DOHH2 (cell line): Measurements from ENCODE around the gene GPC4.

ENCODE experiments used
- H3F3A ChIP-seq: fragments of 200-600 bp; sonication (generic), shearing (Covaris generic); 2 replicates; pipeline ENCODE4 v1.6.0; 2016; ENCODE audit warnings: antibody characterized with exemption, mild to moderate bottlenecking; ENCODE audit not compliant: control insufficient read depth, insufficient read depth
- H3K27ac ChIP-seq: fragments of 200-600 bp; sonication (generic); 2 replicates; pipeline ENCODE4 v1.5.1; 2014; ENCODE audit warnings: low read depth, mild to moderate bottlenecking, low read length, moderate library complexity
- H3K27me3 ChIP-seq: fragments of 200-600 bp; sonication (generic); 2 replicates; pipeline ENCODE4 v1.6.1; 2014; ENCODE audit warnings: mild to moderate bottlenecking, low read length, mixed read lengths; ENCODE audit not compliant: control insufficient read depth
- H3K36me3 ChIP-seq: fragments of 200-600 bp; sonication (generic); 2 replicates; pipeline ENCODE4 v1.6.1; 2014; ENCODE audit warnings: mild to moderate bottlenecking, low read length, moderate library complexity, mixed read lengths; ENCODE audit not compliant: control insufficient read depth
- H3K4me1 ChIP-seq: fragments of 200-600 bp; sonication (generic); 2 replicates; pipeline ENCODE4 v1.6.1; 2014; ENCODE audit warnings: mild to moderate bottlenecking, low read length, mixed read lengths; ENCODE audit not compliant: control insufficient read depth
- H3K4me2 ChIP-seq: fragments of 200-600 bp; sonication (generic); 2 replicates; pipeline ENCODE4 v1.6.0; 2014; ENCODE audit warnings: mild to moderate bottlenecking, low read length, moderate library complexity
- H3K4me3 ChIP-seq: fragments of 200-600 bp; sonication (generic); 2 replicates; pipeline ENCODE4 v1.5.1; 2014; ENCODE audit warnings: mild to moderate bottlenecking, low read length, mixed read lengths
- H3K79me2 ChIP-seq: fragments of 200-600 bp; sonication (generic); 2 replicates; pipeline ENCODE4 v1.6.1; 2014; ENCODE audit warnings: mild to moderate bottlenecking, low read length, mixed read lengths; ENCODE audit not compliant: control insufficient read depth
- H3K9me2 ChIP-seq: fragments of 200-600 bp; sonication (generic); replicated peaks from 2 replicates; pipeline ENCODE4 v1.6.1; 2014; ENCODE audit warnings: mild to moderate bottlenecking, low read length, mixed read lengths; ENCODE audit not compliant: control insufficient read depth
- H3K9me3 ChIP-seq: fragments of 200-600 bp; sonication (generic); 2 replicates; pipeline ENCODE4 v1.6.1; 2014; ENCODE audit warnings: antibody characterized with exemption, low read length, mixed read lengths; ENCODE audit not compliant: control insufficient read depth, insufficient read depth
- H4K20me1 ChIP-seq: fragments of 200-600 bp; sonication (generic); 2 replicates; pipeline ENCODE4 v1.6.0; 2014; ENCODE audit warnings: low read depth, mild to moderate bottlenecking, antibody characterized with exemption, low read length, moderate library complexity; ENCODE audit not compliant: control insufficient read depth, insufficient read depth
- CTCF ChIP-seq: fragments of 200-600 bp; sonication (generic); IDR thresholded peaks from one replicate; pipeline ENCODE4 v1.5.1; 2014; ENCODE audit warnings: antibody characterized with exemption, mild to moderate bottlenecking, low read depth, low read length; ENCODE audit not compliant: poor library complexity, severe bottlenecking
- EZH2phosphoT487 ChIP-seq: fragments of 200-600 bp; sonication (generic); IDR thresholded peaks from 2 replicates; pipeline ENCODE4 v1.6.1; 2017; ENCODE audit warnings: borderline replicate concordance, mild to moderate bottlenecking, antibody characterized with exemption, low read length, moderate library complexity, mixed read lengths

The GPC4 gene

GRCh38 chrX:133346026-133346425 lies 69.3 kb downstream of the GPC4 start:
- H3K36me3 ChIP-seq, result no peaks in the 10 kb centered on the region
- peaks cover 29% of the 10 kb centered on the region for H3K4me1 ChIP-seq
- H3K27me3 ChIP-seq, result no peaks in the 10 kb centered on the region
- H3F3A ChIP-seq, result no peaks in the 10 kb centered on the region
- H3K4me3 ChIP-seq, result no peak overlapping the region; the same call in 1 of the 2 replicates
- H3K27ac ChIP-seq, result no peak overlapping the region
- H3K9me2 ChIP-seq, result no peaks in the 10 kb centered on the region
- TF ChIP-seq CTCF, result no peak
- no peak for TF ChIP-seq EZH2phosphoT487
- no peaks in the 10 kb centered on the region for H4K20me1 ChIP-seq
- H3K79me2 ChIP-seq, result no peaks in the 10 kb centered on the region
- no peak overlapping the region for H3K4me2 ChIP-seq
- no peaks in the 10 kb centered on the region for H3K9me3 ChIP-seq

GRCh38 chrX:133339566-133339965 lies 75.7 kb downstream of the GPC4 start:
- no peaks in the 10 kb centered on the region for H3F3A ChIP-seq
- H3K9me3 ChIP-seq, result no peaks in the 10 kb centered on the region
- H3K79me2 ChIP-seq, result no peaks in the 10 kb centered on the region
- no peaks in the 10 kb centered on the region for H3K27me3 ChIP-seq
- peak overlapping the region; percentile 16; the same call in 1 of the 2 replicates for H3K4me2 ChIP-seq
- H3K36me3 ChIP-seq, result no peaks in the 10 kb centered on the region
- H3K4me3 ChIP-seq, result no peak overlapping the region
- H3K9me2 ChIP-seq, result no peaks in the 10 kb centered on the region
- H3K27ac ChIP-seq, result no peak overlapping the region
- TF ChIP-seq EZH2phosphoT487 (no peak), CTCF (no peak)
- no peaks in the 10 kb centered on the region for H4K20me1 ChIP-seq
- H3K4me1 ChIP-seq, result peaks cover 19% of the 10 kb centered on the region

- no peaks in the 10 kb centered on the region for H4K20me1 ChIP-seq
- H3K4me3 ChIP-seq, result no peak overlapping the region
- H3K36me3 ChIP-seq, result no peaks in the 10 kb centered on the region
- no peaks in the 10 kb centered on the region for H3K27me3 ChIP-seq
- H3K27ac ChIP-seq, result no peak overlapping the region
- no peaks in the 10 kb centered on the region for H3K9me3 ChIP-seq
- no peaks in the 10 kb centered on the region for H3F3A ChIP-seq
- no peaks in the 10 kb centered on the region for H3K9me2 ChIP-seq
- peaks cover 18% of the 10 kb centered on the region for H3K4me1 ChIP-seq
- TF ChIP-seq EZH2phosphoT487, result no peak
- H3K79me2 ChIP-seq, result no peaks in the 10 kb centered on the region
- no peak overlapping the region for H3K4me2 ChIP-seq
Observed at GRCh38 chrX:133337250-133337649, 78.0 kb downstream of the GPC4 start.

- Histone ChIP-seq H3K9me3 (no peaks in the 10 kb centered on the region), H4K20me1 (no peaks in the 10 kb centered on the region), H3K9me2 (no peaks in the 10 kb centered on the region), H3K4me2 (no peak overlapping the region), H3K27me3 (no peaks in the 10 kb centered on the region), H3K4me3 (no peak overlapping the region), H3F3A (no peaks in the 10 kb centered on the region), H3K27ac (no peak overlapping the region), H3K79me2 (no peaks in the 10 kb centered on the region), H3K36me3 (no peaks in the 10 kb centered on the region), H3K4me1 (peaks cover 12% of the 10 kb centered on the region)
- TF ChIP-seq CTCF, result peak; percentile 59
- TF ChIP-seq EZH2phosphoT487, result no peak
Observed at GRCh38 chrX:133335027-133335426, 80.3 kb downstream of the GPC4 start.
